Transverse colon (tissue), 4 donors: ENCODE measurements around the gene TMEM255B.

Experiments
- EP300 ChIP-seq: sonication (generic); formaldehyde crosslinking; IDR thresholded peaks from one replicate; pipeline ENCODE4 v1.6.1; 2017; ENCODE audit warnings: antibody characterized with exemption, low read depth
- POLR2A ChIP-seq: fragments of 450-650 bp; IDR thresholded peaks from one replicate; pipeline ENCODE4 v1.6.1; 2016; ENCODE audit warnings: antibody characterized with exemption, mild to moderate bottlenecking, moderate library complexity
- POLR2AphosphoS5 ChIP-seq, 3 donors: sonication (generic); formaldehyde crosslinking; IDR thresholded peaks; one replicate each; pipeline ENCODE4 v1.6.1; 2016; ENCODE audit warnings: antibody characterized with exemption in 3 of 3
- TF ChIP-seq, protein P1 (sequence below), 5 experiments: fragments of 200-600 bp in 3 of 5; fragments of 450-650 bp in 2 of 5; sonication (generic) in 3 of 5; IDR thresholded peaks; 1 replicate in 2 of 5; 2 replicates in 3 of 5; pipeline ENCODE4 v1.5.1; 2016 to 2017; ENCODE audit warnings: antibody characterized with exemption in 5 of 5, inconsistent platforms in 3 of 5, mild to moderate bottlenecking in 2 of 5, moderate library complexity in 1 of 5

DNA sequence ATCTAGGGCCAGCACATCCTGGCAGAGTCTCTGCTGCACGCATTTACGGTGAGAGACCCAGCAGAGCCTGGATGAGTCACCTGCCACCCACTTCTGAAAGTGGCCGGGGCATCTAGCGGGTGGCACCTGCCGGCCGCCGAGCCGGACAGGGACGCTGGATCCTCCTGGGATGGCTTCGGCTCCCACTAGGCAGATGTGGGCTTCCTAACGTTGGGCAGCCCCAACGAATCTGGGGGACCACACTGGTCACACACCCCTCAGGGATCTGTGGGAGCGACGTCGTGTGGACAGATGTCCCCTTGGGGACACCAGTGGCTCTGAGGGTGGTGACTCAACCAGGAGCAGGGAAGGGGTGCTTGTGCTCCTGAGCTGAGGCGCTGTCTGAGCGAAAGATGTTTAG lies 32.2 kb downstream of the TMEM255B start:
- TF ChIP-seq, protein P1, sequence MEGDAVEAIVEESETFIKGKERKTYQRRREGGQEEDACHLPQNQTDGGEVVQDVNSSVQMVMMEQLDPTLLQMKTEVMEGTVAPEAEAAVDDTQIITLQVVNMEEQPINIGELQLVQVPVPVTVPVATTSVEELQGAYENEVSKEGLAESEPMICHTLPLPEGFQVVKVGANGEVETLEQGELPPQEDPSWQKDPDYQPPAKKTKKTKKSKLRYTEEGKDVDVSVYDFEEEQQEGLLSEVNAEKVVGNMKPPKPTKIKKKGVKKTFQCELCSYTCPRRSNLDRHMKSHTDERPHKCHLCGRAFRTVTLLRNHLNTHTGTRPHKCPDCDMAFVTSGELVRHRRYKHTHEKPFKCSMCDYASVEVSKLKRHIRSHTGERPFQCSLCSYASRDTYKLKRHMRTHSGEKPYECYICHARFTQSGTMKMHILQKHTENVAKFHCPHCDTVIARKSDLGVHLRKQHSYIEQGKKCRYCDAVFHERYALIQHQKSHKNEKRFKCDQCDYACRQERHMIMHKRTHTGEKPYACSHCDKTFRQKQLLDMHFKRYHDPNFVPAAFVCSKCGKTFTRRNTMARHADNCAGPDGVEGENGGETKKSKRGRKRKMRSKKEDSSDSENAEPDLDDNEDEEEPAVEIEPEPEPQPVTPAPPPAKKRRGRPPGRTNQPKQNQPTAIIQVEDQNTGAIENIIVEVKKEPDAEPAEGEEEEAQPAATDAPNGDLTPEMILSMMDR (IDR thresholded peaks at IDR 0.05) = no peak
- TF ChIP-seq EP300 = no peak
- TF ChIP-seq POLR2A = no peak
- no peak for TF ChIP-seq POLR2AphosphoS5 (IDR thresholded peaks at IDR 0.05)
